Activated CD8-positive, alpha-beta T cell treated with anti-CD3 and anti-CD28 coated beads for 36 hours (primary cell): ENCODE data around the gene ZNF846. TPM values are rescaled to one million over a fixed set of nuclear protein-coding genes. Genes with fewer than 3 reads are reported as not detected.
A peak's percentile ranks its signal among the peaks of the same experiment; 100 is the strongest.
"Not testable (repeated sequence)": the region's sequence is repeated elsewhere in the genome, so short reads cannot be mapped to it uniquely, and the experiment has no call there.

Experiments used
- ATAC-seq: fragments of 200-7000 bp; cut with Tn5 transposase; one replicate; pipeline ENCODE4 v1.10.0; 2021; ENCODE audit warnings: mild to moderate bottlenecking, moderate library complexity
- CTCF ChIA-PET: fragments of 350-600 bp; sonication (Branson Sonifier 250); formaldehyde crosslinking; loops from one replicate; lab custom pipeline; 2021; ENCODE audit warnings: antibody characterized with exemption; lab: Charles Lee
- POLR2A ChIA-PET: fragments of 350-600 bp; sonication (Branson Sonifier 250); formaldehyde crosslinking; loops from one replicate; lab custom pipeline; 2021; ENCODE audit warnings: antibody characterized with exemption; lab: Charles Lee
- DNase-seq: peaks from one replicate; pipeline ENCODE4 v3.0.0-alpha.2; 2020
- H3K27ac Mint-ChIP-seq: one replicate; pipeline ENCODE4 v1.8.0; 2021; ENCODE audit warnings: mild to moderate bottlenecking, mixed read lengths
- H3K27me3 Mint-ChIP-seq: one replicate; pipeline ENCODE4 v1.8.0; 2021; ENCODE audit warnings: mixed read lengths
- H3K36me3 Mint-ChIP-seq: one replicate; pipeline ENCODE4 v1.8.0; 2021; ENCODE audit warnings: low read depth, mixed read lengths
- H3K4me1 Mint-ChIP-seq: one replicate; pipeline ENCODE4 v1.8.0; 2021; ENCODE audit warnings: low read depth, mixed read lengths
- H3K4me3 Mint-ChIP-seq: one replicate; pipeline ENCODE4 v1.8.0; 2021; ENCODE audit warnings: mild to moderate bottlenecking, moderate library complexity, mixed read lengths
- H3K9me3 Mint-ChIP-seq: one replicate; pipeline ENCODE4 v1.8.0; 2021; ENCODE audit warnings: mixed read lengths
- CTCF ChIP-seq: fragments of 200-600 bp; IDR thresholded peaks from one replicate; pipeline ENCODE4 v1.8.0; 2022; ENCODE audit warnings: antibody characterized with exemption, mild to moderate bottlenecking
- intact Hi-C: fragments of 100-400 bp; cut with micrococcal nuclease; formaldehyde crosslinking; loops from one replicate; pipeline ENCODE4 v1.10.0; 2022
- total RNA-seq, 2 experiments: library from RNA; stranded (reverse); gene quantifications; one replicate each; pipeline ENCODE4 v1.2.3, GENCODE V29; 2021

Gene ZNF846
- total RNA-seq, 2 experiments from 2014 or later, result 5.1 to 6.1 TPM

- peaks cover 6% of the 10 kb centered on the region for H3K9me3 Mint-ChIP-seq
- H3K4me3 Mint-ChIP-seq, result peak overlapping the region; percentile 84
- ATAC-seq (peak; percentile 8), DNase-seq (peak; percentile 79)
- H3K27me3 Mint-ChIP-seq, result no peaks in the 10 kb centered on the region
- H3K4me1 Mint-ChIP-seq, result peaks cover 27% of the 10 kb centered on the region
- POLR2A ChIA-PET, result interaction anchor here (1.0 to 1.7 kb wide), 4 partner anchors 11 to 167 kb away, joined by 4 to 6 read pairs (median 4); partner anchors contain the start of gene UBL5
- peaks cover 6% of the 10 kb centered on the region for H3K36me3 Mint-ChIP-seq
- peak overlapping the region; percentile 93 for H3K27ac Mint-ChIP-seq
- TF ChIP-seq CTCF, result no peak
- intact Hi-C loops, result no loop called here
- CTCF ChIA-PET, result interaction anchor here (0.9 to 1.9 kb wide), 3 partner anchors 25 to 171 kb away, joined by 3 to 9 read pairs (median 4); partner anchors contain the start of gene ZNF846
These were observed 24.6 kb upstream of the ZNF846 start for GRCh38 chr19:9793071-9793591.

- POLR2A ChIA-PET, result interaction anchor here (1.2 to 1.7 kb wide), 2 partner anchors 13 to 167 kb away, joined by 4 to 6 read pairs; no protein-coding TSS in a partner anchor
- Mint-ChIP-seq H3K27me3 (no peaks in the 10 kb centered on the region), H3K27ac (peak overlapping the region; percentile 93), H3K4me3 (peak overlapping the region; percentile 84), H3K4me1 (peaks cover 28% of the 10 kb centered on the region), H3K9me3 (peaks cover 6% of the 10 kb centered on the region), H3K36me3 (peaks cover 6% of the 10 kb centered on the region)
- DNase-seq (peak; percentile 96), ATAC-seq (peak; percentile 72)
- intact Hi-C loops, result loop anchor here (1.0 kb wide), 1 partner anchor 27 kb away; the partner anchor contains the start of gene FBXL12
- no peak for TF ChIP-seq CTCF
- CTCF ChIA-PET, result interaction anchor here (1.0 to 1.9 kb wide), 2 partner anchors 24 to 167 kb away, joined by 3 to 9 read pairs; partner anchors contain the start of gene ZNF846
These were observed 23.9 kb upstream of the ZNF846 start for GRCh38 chr19:9792206-9793070.

- TF ChIP-seq CTCF, result no peak
- H3K27ac Mint-ChIP-seq, result peak overlapping the region; percentile 93
- ChIA-PET CTCF (no interaction called here), POLR2A (no interaction called here)
- H3K4me1 Mint-ChIP-seq, result peaks cover 31% of the 10 kb centered on the region
- DNase-seq, result peak; percentile 97
- peaks cover 6% of the 10 kb centered on the region for H3K36me3 Mint-ChIP-seq
- peak overlapping the region; percentile 84 for H3K4me3 Mint-ChIP-seq
- intact Hi-C loops, result loop anchor here (1.0 kb wide), 1 partner anchor 28 kb away; the partner anchor contains the start of gene FBXL12
- peak; percentile 60 for ATAC-seq
- no peaks in the 10 kb centered on the region for H3K27me3 Mint-ChIP-seq
- H3K9me3 Mint-ChIP-seq, result peaks cover 6% of the 10 kb centered on the region
These were observed 23.1 kb upstream of the ZNF846 start for GRCh38 chr19:9791552-9792205.

- H3K27ac Mint-ChIP-seq, H3K9me3 Mint-ChIP-seq, ATAC-seq, H3K27me3 Mint-ChIP-seq, DNase-seq, POLR2A ChIA-PET, H3K36me3 Mint-ChIP-seq, intact Hi-C loops: not testable (repeated sequence)
- CTCF ChIA-PET, result interaction anchor here (1.1 kb wide), 1 partner anchor 206 kb away, joined by 3 read pairs; the partner anchor contains the start of gene ZNF121
- peak overlapping the region; percentile 84 for H3K4me3 Mint-ChIP-seq
- peaks cover 27% of the 10 kb centered on the region for H3K4me1 Mint-ChIP-seq
These were observed 22.5 kb upstream of the ZNF846 start for GRCh38 chr19:9791073-9791367.

GRCh38 chr19:9789579-9789978 is 21.0 kb upstream of the ZNF846 start:
- peaks cover 28% of the 10 kb centered on the region for H3K4me1 Mint-ChIP-seq
- ATAC-seq, DNase-seq, H3K36me3 Mint-ChIP-seq, H3K27ac Mint-ChIP-seq, POLR2A ChIA-PET, H3K9me3 Mint-ChIP-seq, H3K4me3 Mint-ChIP-seq, H3K27me3 Mint-ChIP-seq, intact Hi-C loops: not testable (repeated sequence)
- CTCF ChIA-PET, result interaction anchor here (1.0 kb wide), 1 partner anchor 11 kb away, joined by 3 read pairs; no protein-coding TSS in a partner anchor
